Smooth muscle cell (in vitro differentiated cells): ENCODE measurements around the gene ANKRD40. TPM values are rescaled to one million over a fixed set of nuclear protein-coding genes. Genes with fewer than 3 reads are reported as not detected.

ENCODE experiments used
- DNase-seq: peaks from one replicate; lab custom pipeline; 2025; ENCODE audit not compliant: unreplicated experiment; lab: John Stamatoyannopoulos, UW
- H2AFZ ChIP-seq: fragments of 200-600 bp; sonication (generic); 2 replicates; pipeline ENCODE4 v1.6.0; 2016; ENCODE audit warnings: antibody characterized with exemption, low read depth, mild to moderate bottlenecking
- H3F3A ChIP-seq: fragments of 200-600 bp; sonication (generic); 2 replicates; pipeline ENCODE4 v1.6.0; 2017; ENCODE audit warnings: antibody characterized with exemption, low read depth
- H3K27ac ChIP-seq: fragments of 200-600 bp; sonication (generic); 2 replicates; pipeline ENCODE4 v1.5.1; 2016; ENCODE audit warnings: low read depth, mild to moderate bottlenecking
- H3K27me3 ChIP-seq: fragments of 200-600 bp; sonication (generic); 2 replicates; pipeline ENCODE4 v1.6.1; 2016; ENCODE audit warnings: low read depth, mild to moderate bottlenecking
- H3K36me3 ChIP-seq: fragments of 200-600 bp; sonication (generic); 2 replicates; pipeline ENCODE4 v1.5.1; 2016; ENCODE audit warnings: low read depth
- H3K4me1 ChIP-seq: fragments of 200-600 bp; sonication (generic); 2 replicates; pipeline ENCODE4 v1.5.1; 2016; ENCODE audit warnings: low read depth
- H3K4me2 ChIP-seq: fragments of 200-600 bp; sonication (generic); 2 replicates; pipeline ENCODE4 v1.6.0; 2016; ENCODE audit warnings: mild to moderate bottlenecking
- H3K4me3 ChIP-seq: fragments of 200-600 bp; sonication (generic); 2 replicates; pipeline ENCODE4 v1.5.1; 2016; ENCODE audit warnings: mild to moderate bottlenecking
- H3K79me2 ChIP-seq: fragments of 200-600 bp; sonication (generic); 2 replicates; pipeline ENCODE4 v1.6.0; 2016; ENCODE audit warnings: low read depth, mild to moderate bottlenecking
- H3K9ac ChIP-seq: fragments of 200-600 bp; sonication (generic); 2 replicates; pipeline ENCODE4 v1.6.0; 2016; ENCODE audit warnings: low read depth
- H3K9me3 ChIP-seq: fragments of 200-600 bp; sonication (generic); replicated peaks from 2 replicates; pipeline ENCODE4 v1.5.1; 2016; ENCODE audit warnings: low read depth
- H4K20me1 ChIP-seq: fragments of 200-600 bp; sonication (generic); 2 replicates; pipeline ENCODE4 v1.6.0; 2016; ENCODE audit warnings: low read depth
- WGBS: methylation state at CpG from one replicate; pipeline ENCODE4 v1.1.7; 2016; ENCODE audit warnings: low lambda C conversion rate; 5-methylcytosine and 5-hydroxymethylcytosine counted together
- polyA plus RNA-seq: library from polyadenylated mRNA; unstranded; fragments of >200 nt; fragmentation: Nextera tagmentation; extraction: Ambion mirVana; gene quantifications from 2 replicates; pipeline ENCODE4 v1.2.1, GENCODE V29; 2016
- total RNA-seq: library from RNA; depleted of rRNA; stranded (reverse); fragments of >200 nt; gene quantifications from 2 replicates; pipeline ENCODE4 v1.2.3, GENCODE V29; 2014
- TF ChIP-seq, protein P1 (sequence below): fragments of 200-600 bp; sonication (generic); IDR thresholded peaks from 2 replicates; pipeline ENCODE4 v1.5.1; 2017; ENCODE audit warnings: borderline replicate concordance, mild to moderate bottlenecking, antibody characterized with exemption; ENCODE audit not compliant: insufficient read depth, poor library complexity, severe bottlenecking

The ANKRD40 gene
- total and polyA plus RNA-seq, 2 experiments from 2014 or later: 10.1 to 17.6 TPM

GRCh38 chr17:50699410-50699809 lies 8.3 kb downstream of the ANKRD40 start:
- Histone ChIP-seq H3K9ac (no peak overlapping the region), H3K79me2 (peaks cover 23% of the 10 kb centered on the region), H3K9me3 (no peaks in the 10 kb centered on the region), H3K4me1 (no peaks in the 10 kb centered on the region), H4K20me1 (peaks cover 32% of the 10 kb centered on the region), H3F3A (peaks cover 8% of the 10 kb centered on the region), H3K4me2 (no peak overlapping the region), H3K27me3 (no peaks in the 10 kb centered on the region), H2AFZ (no peak overlapping the region), H3K27ac (no peak overlapping the region), H3K36me3 (peaks cover 19% of the 10 kb centered on the region), H3K4me3 (no peak overlapping the region)
- 90% methylated on average over 7 of the region's 7 CpGs for WGBS
- DNase-seq: no peak
- TF ChIP-seq, protein P1, sequence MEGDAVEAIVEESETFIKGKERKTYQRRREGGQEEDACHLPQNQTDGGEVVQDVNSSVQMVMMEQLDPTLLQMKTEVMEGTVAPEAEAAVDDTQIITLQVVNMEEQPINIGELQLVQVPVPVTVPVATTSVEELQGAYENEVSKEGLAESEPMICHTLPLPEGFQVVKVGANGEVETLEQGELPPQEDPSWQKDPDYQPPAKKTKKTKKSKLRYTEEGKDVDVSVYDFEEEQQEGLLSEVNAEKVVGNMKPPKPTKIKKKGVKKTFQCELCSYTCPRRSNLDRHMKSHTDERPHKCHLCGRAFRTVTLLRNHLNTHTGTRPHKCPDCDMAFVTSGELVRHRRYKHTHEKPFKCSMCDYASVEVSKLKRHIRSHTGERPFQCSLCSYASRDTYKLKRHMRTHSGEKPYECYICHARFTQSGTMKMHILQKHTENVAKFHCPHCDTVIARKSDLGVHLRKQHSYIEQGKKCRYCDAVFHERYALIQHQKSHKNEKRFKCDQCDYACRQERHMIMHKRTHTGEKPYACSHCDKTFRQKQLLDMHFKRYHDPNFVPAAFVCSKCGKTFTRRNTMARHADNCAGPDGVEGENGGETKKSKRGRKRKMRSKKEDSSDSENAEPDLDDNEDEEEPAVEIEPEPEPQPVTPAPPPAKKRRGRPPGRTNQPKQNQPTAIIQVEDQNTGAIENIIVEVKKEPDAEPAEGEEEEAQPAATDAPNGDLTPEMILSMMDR: no peak

GRCh38 chr17:50697663-50698272 lies 9.9 kb downstream of the ANKRD40 start:
- Histone ChIP-seq H3K9me3 (no peaks in the 10 kb centered on the region), H4K20me1 (peaks cover 26% of the 10 kb centered on the region)

GRCh38 chr17:50697062-50697461 lies 10.7 kb downstream of the ANKRD40 start:
- Histone ChIP-seq H3K36me3 (peaks cover 19% of the 10 kb centered on the region), H3K27me3 (no peaks in the 10 kb centered on the region), H3K9me3 (no peaks in the 10 kb centered on the region), H3K27ac (no peak overlapping the region), H2AFZ (no peak overlapping the region), H3K4me3 (no peak overlapping the region), H3K79me2 (peaks cover 9% of the 10 kb centered on the region), H3K9ac (no peak overlapping the region), H3K4me2 (no peak overlapping the region), H3K4me1 (peaks cover 2% of the 10 kb centered on the region), H4K20me1 (peaks cover 20% of the 10 kb centered on the region), H3F3A (peaks cover 18% of the 10 kb centered on the region)
- TF ChIP-seq, protein P1: no peak
- 89% methylated on average over 3 of the region's 3 CpGs for WGBS
- no peak for DNase-seq

More at GRCh38 chr17:50697663-50698272, 9.9 kb downstream of the ANKRD40 start:
- no peak overlapping the region for H3K4me2 ChIP-seq
- DNase-seq: no peak
- H3K79me2 ChIP-seq: peaks cover 16% of the 10 kb centered on the region
- no peak overlapping the region for H3K4me3 ChIP-seq
- H2AFZ ChIP-seq: no peak overlapping the region
- H3K4me1 ChIP-seq: no peaks in the 10 kb centered on the region
- TF ChIP-seq, protein P1: no peak
- H3K27me3 ChIP-seq: no peaks in the 10 kb centered on the region
- no peak overlapping the region for H3K9ac ChIP-seq
- peaks cover 19% of the 10 kb centered on the region for H3K36me3 ChIP-seq
- WGBS: 87% methylated on average over 3 of the region's 3 CpGs
- no peak overlapping the region for H3K27ac ChIP-seq
- peaks cover 18% of the 10 kb centered on the region for H3F3A ChIP-seq

DNA sequence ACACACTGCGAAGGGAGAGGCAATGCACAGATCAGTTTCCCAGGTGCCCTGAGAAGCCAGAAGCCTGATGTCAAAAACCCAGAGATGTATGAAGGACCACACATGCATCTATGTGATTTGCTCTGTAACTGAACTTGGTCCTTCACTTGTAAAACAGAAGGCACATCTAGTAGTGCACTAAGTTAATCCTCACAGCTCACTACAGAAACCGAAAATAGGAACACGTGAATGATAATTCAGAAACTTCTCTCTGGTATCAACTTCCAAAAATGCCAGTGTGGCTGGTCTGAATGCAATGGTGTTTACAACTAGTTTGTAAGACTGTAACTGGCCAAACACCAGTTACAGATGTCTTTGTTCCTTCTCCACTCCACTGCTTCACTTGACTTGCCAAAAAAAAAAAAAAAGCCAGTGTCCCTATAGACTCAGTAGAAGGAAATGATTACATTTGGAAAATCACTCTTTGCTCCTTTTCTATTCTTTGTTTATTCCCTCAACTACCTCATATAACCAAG lies 11.3 kb downstream of the ANKRD40 start:
- Histone ChIP-seq H3K79me2 (peaks cover 3% of the 10 kb centered on the region), H3K36me3 (peaks cover 19% of the 10 kb centered on the region), H3F3A (peaks cover 18% of the 10 kb centered on the region), H3K9ac (no peak overlapping the region), H3K4me1 (peaks cover 9% of the 10 kb centered on the region), H4K20me1 (peaks cover 13% of the 10 kb centered on the region), H3K27ac (no peak overlapping the region), H3K4me3 (no peak overlapping the region), H2AFZ (no peak overlapping the region), H3K4me2 (no peak overlapping the region), H3K27me3 (no peaks in the 10 kb centered on the region), H3K9me3 (no peaks in the 10 kb centered on the region)
- WGBS: 96% methylated on average over 3 of the region's 3 CpGs
- TF ChIP-seq, protein P1: no peak
- no peak for DNase-seq
